ENCODE results near the gene SMIM29. TPM values are rescaled to one million over a fixed set of nuclear protein-coding genes. Genes with fewer than 3 reads are reported as not detected.

The SMIM29 gene
- total and polyA plus RNA-seq, 2 donors (not counting 3 experiments of a cell fraction or from before 2014, with no cell fraction given): 37.6 to 75.2 TPM

- Histone ChIP-seq H3K9me1 (replicated peaks; ENCODE audit: control insufficient read depth, extremely low read depth, insufficient read depth, low read length) (no peaks in the 10 kb centered on the region), H3K4me3 (replicated peaks in 1 of 3; ENCODE audit: insufficient read depth in 1 of 3, low read depth in 1 of 3, low read length in 3 of 3) (no peak overlapping the region), H3K9me3 (replicated peaks; ENCODE audit: control insufficient read depth, insufficient read depth, low read length) (no peaks in the 10 kb centered on the region), H3K4me1 (ENCODE audit: control insufficient read depth, extremely low read depth, insufficient read depth, low read length) (peaks cover 72% of the 10 kb centered on the region), H3K27ac (ENCODE audit: insufficient read depth, low read depth, low read length) (peak overlapping the region; percentile 88), H3K4me2 (ENCODE audit: insufficient read depth, low read length) (peak overlapping the region; percentile 71), H3K79me2 (ENCODE audit: control insufficient read depth, insufficient read depth, low read length) (peaks cover 53% of the 10 kb centered on the region), H2AFZ (ENCODE audit: low read depth, low read length) (no peak overlapping the region), H3K9ac (replicated peaks; ENCODE audit: extremely low read depth, insufficient read depth, low read length) (no peak overlapping the region), H4K20me1 (replicated peaks; ENCODE audit: control insufficient read depth, extremely low read depth, insufficient read depth, low read length) (no peaks in the 10 kb centered on the region), H3K36me3 (ENCODE audit: control insufficient read depth in 2 of 2, extremely low read depth in 1 of 2, insufficient read depth in 2 of 2, low read length in 2 of 2) (peaks cover 9 to 12% of the 10 kb centered on the region in 2 experiments), H3K27me3 (ENCODE audit: control insufficient read depth in 2 of 2, insufficient read depth in 2 of 2, low read length in 2 of 2) (no peaks in the 10 kb centered on the region)
- ChIA-PET CTCF (interaction anchor here (1.1 to 6.1 kb wide), 4 partner anchors 45 to 174 kb away, joined by 4 to 74 read pairs (median 11); no protein-coding TSS in a partner anchor), POLR2A (interaction anchor here (0.6 kb wide), 1 partner anchor 30 kb away, joined by 13 read pairs; no protein-coding TSS in a partner anchor)
- TF ChIP-seq POLR2AphosphoS5 (IDR thresholded peaks at IDR 0.05; ENCODE audit: insufficient read depth, low read depth, low read length) (peak; percentile 31), MAX (IDR thresholded peaks at IDR 0.05; ENCODE audit: insufficient read depth, insufficient read length) (no peak), MYC (IDR thresholded peaks at IDR 0.05; ENCODE audit: low read depth, low read length) (no peak), GATA2 (IDR thresholded peaks at IDR 0.05; ENCODE audit: insufficient read depth, insufficient read length, low read depth, low read length) (no peak), EZH2 (IDR thresholded peaks at IDR 0.05; ENCODE audit: borderline replicate concordance, low read depth, low read length, severe bottlenecking) (no peak), CTCF (IDR thresholded peaks at IDR 0.05; ENCODE audit: extremely low read depth in 1 of 2, insufficient read depth in 1 of 2, low read depth in 1 of 2, low read length in 2 of 2) (no peak), FOS (IDR thresholded peaks at IDR 0.05; ENCODE audit: borderline replicate concordance, insufficient read depth, low read length) (no peak)
- no TSS peak for BruUV-seq (replicated peaks)
- DNase-seq (ENCODE audit: low read depth, low spot score) (no peak), FAIRE-seq (peak; percentile 56)
- intact Hi-C loops (cut with micrococcal nuclease) (no loop called here), dilution Hi-C loops (cut with MboI; ENCODE audit: extremely low pct_ligation_motif_present, low sequenced_read_pairs) (no loop called here)
Measured at GRCh38 chr6:34241351-34242215, 7.2 kb downstream of the SMIM29 start.
